GM23338 (cell line): ENCODE measurements around the gene CLDN15. TPM values are rescaled to one million over a fixed set of nuclear protein-coding genes. Genes with fewer than 3 reads are reported as not detected.
A peak's percentile ranks its signal among the peaks of the same experiment; 100 is the strongest.

ENCODE experiments used
- ATAC-seq: fragments of 200-7000 bp; cut with Tn5 transposase; 3 replicates; pipeline ENCODE4 v1.9.1; 2020
- DNase-seq: peaks from one replicate; pipeline ENCODE4 v3.0.0-alpha.2; 2015; ENCODE audit warnings: low spot score
- H2AFZ ChIP-seq: fragments of 200-600 bp; sonication (generic); 2 replicates; pipeline ENCODE4 v1.8.0; 2016; ENCODE audit warnings: antibody characterized with exemption, mild to moderate bottlenecking, moderate library complexity
- H3F3A ChIP-seq: fragments of 200-600 bp; sonication (generic); replicated peaks from 2 replicates; pipeline ENCODE4 v1.8.0; 2017; ENCODE audit warnings: antibody characterized with exemption, mixed run types, low read depth
- H3K27ac ChIP-seq: fragments of 200-600 bp; sonication (generic); 2 replicates; pipeline ENCODE4 v1.6.1; 2016; ENCODE audit warnings: low read depth
- H3K27me3 ChIP-seq: fragments of 200-600 bp; sonication (generic); 2 replicates; pipeline ENCODE4 v1.8.0; 2016; ENCODE audit warnings: mild to moderate bottlenecking, mixed run types, moderate library complexity; ENCODE audit not compliant: insufficient read depth
- H3K36me3 ChIP-seq: fragments of 200-600 bp; sonication (generic); 2 replicates; pipeline ENCODE4 v1.8.0; 2016; ENCODE audit warnings: mild to moderate bottlenecking; ENCODE audit not compliant: insufficient read depth
- H3K4me1 ChIP-seq: fragments of 200-600 bp; sonication (generic); 2 replicates; pipeline ENCODE4 v1.8.0; 2016; ENCODE audit warnings: mild to moderate bottlenecking, moderate library complexity; ENCODE audit not compliant: insufficient read depth
- H3K4me2 ChIP-seq: fragments of 200-600 bp; sonication (generic); 2 replicates; pipeline ENCODE4 v1.7.1; 2017; ENCODE audit warnings: mixed run types
- H3K4me3 ChIP-seq: fragments of 200-600 bp; sonication (generic); 2 replicates; pipeline ENCODE4 v1.6.1; 2016; ENCODE audit warnings: mixed run types
- H3K79me2 ChIP-seq: fragments of 200-600 bp; sonication (generic); replicated peaks from 2 replicates; pipeline ENCODE4 v1.8.0; 2017; ENCODE audit warnings: mild to moderate bottlenecking; ENCODE audit not compliant: insufficient read depth
- H3K9me2 ChIP-seq: fragments of 200-600 bp; sonication (generic); 2 replicates; pipeline ENCODE4 v1.8.0; 2017; ENCODE audit not compliant: insufficient read depth
- H4K20me1 ChIP-seq: fragments of 200-600 bp; sonication (generic); replicated peaks from 2 replicates; pipeline ENCODE4 v1.8.0; 2017; ENCODE audit warnings: mild to moderate bottlenecking; ENCODE audit not compliant: insufficient read depth
- H3K27ac Mint-ChIP-seq: 2 replicates; pipeline ENCODE4 v1.8.0; 2020; ENCODE audit warnings: inconsistent platforms, mild to moderate bottlenecking, moderate library complexity, mixed read lengths
- H3K27me3 Mint-ChIP-seq: 3 replicates; pipeline ENCODE4 v1.8.0; 2022; ENCODE audit warnings: low read depth, mild to moderate bottlenecking, moderate library complexity, mixed read lengths, inconsistent platforms; ENCODE audit not compliant: insufficient read depth, poor library complexity
- H3K36me3 Mint-ChIP-seq: 3 replicates; pipeline ENCODE4 v1.8.0; 2021; ENCODE audit warnings: low read depth, mild to moderate bottlenecking, inconsistent platforms, moderate library complexity, mixed read lengths
- H3K4me1 Mint-ChIP-seq: 3 replicates; pipeline ENCODE4 v1.8.0; 2020; ENCODE audit warnings: mild to moderate bottlenecking, inconsistent platforms, mixed read lengths
- H3K4me3 Mint-ChIP-seq: 3 replicates; pipeline ENCODE4 v1.8.0; 2021; ENCODE audit warnings: moderate library complexity, mild to moderate bottlenecking, inconsistent platforms, mixed read lengths
- H3K9me3 Mint-ChIP-seq: 3 replicates; pipeline ENCODE4 v1.8.0; 2020; ENCODE audit warnings: moderate library complexity, mild to moderate bottlenecking, inconsistent platforms, mixed read lengths
- CREB1 ChIP-seq: fragments of 250-450 bp; sonication (Bioruptor Pico); IDR thresholded peaks from 2 replicates; pipeline ENCODE4 v1.5.0; 2020; ENCODE audit warnings: low read depth, mild to moderate bottlenecking, moderate library complexity
- EZH2 ChIP-seq: fragments of 200-600 bp; sonication (generic); IDR thresholded peaks from one replicate; pipeline ENCODE4 v1.8.0; 2017; ENCODE audit warnings: antibody characterized with exemption, mild to moderate bottlenecking, low read depth; ENCODE audit not compliant: unreplicated experiment
- JUNB ChIP-seq: IDR thresholded peaks from one replicate; pipeline ENCODE4 v1.6.1; 2016; ENCODE audit warnings: antibody characterized with exemption; ENCODE audit not compliant: unreplicated experiment
- NANOG ChIP-seq: IDR thresholded peaks from 2 replicates; pipeline ENCODE4 v1.6.1; 2016; ENCODE audit warnings: antibody characterized with exemption, borderline replicate concordance
- POLR2AphosphoS5 ChIP-seq: IDR thresholded peaks from 2 replicates; pipeline ENCODE4 v1.6.1; 2016; ENCODE audit warnings: antibody characterized with exemption, low read depth
- ZNF331 ChIP-seq: fragments of 250-450 bp; sonication (Bioruptor Pico); IDR thresholded peaks from 2 replicates; pipeline ENCODE4 v1.5.0; 2020; ENCODE audit warnings: low read depth, mild to moderate bottlenecking, moderate library complexity
- polyA plus RNA-seq: library from polyadenylated mRNA; unstranded; fragments of >200 nt; fragmentation: Nextera tagmentation; extraction: Ambion mirVana; gene quantifications from 2 replicates; pipeline ENCODE4 v1.2.1, GENCODE V29; 2016
- total RNA-seq: library from RNA; depleted of rRNA; stranded (reverse); fragments of >200 nt; shearing (Covaris generic); gene quantifications from 2 replicates; pipeline ENCODE4 v1.2.3, GENCODE V29; 2014
- TF ChIP-seq, protein P1 (sequence below): IDR thresholded peaks from one replicate; pipeline ENCODE4 v1.6.1; 2018; ENCODE audit warnings: antibody characterized with exemption; ENCODE audit not compliant: unreplicated experiment
- TF ChIP-seq, protein P2 (sequence below): IDR thresholded peaks from 2 replicates; pipeline ENCODE4 v1.6.1; 2016; ENCODE audit warnings: antibody characterized with exemption
- TF ChIP-seq, protein P3 (sequence below), 2 experiments: fragments of 200-600 bp in 1 of 2; sonication (generic) in 1 of 2; conservative IDR thresholded peaks; 2 replicates each; pipeline versions ENCODE4 v1.5.1 to v1.6.1; 2016 to 2017; ENCODE audit warnings: antibody characterized with exemption in 2 of 2, low read depth in 2 of 2, mild to moderate bottlenecking in 2 of 2, moderate library complexity in 1 of 2

CLDN15 gene
- total and polyA plus RNA-seq, 2 experiments from 2014 or later, result 3.6 to 4.1 TPM

DNA sequence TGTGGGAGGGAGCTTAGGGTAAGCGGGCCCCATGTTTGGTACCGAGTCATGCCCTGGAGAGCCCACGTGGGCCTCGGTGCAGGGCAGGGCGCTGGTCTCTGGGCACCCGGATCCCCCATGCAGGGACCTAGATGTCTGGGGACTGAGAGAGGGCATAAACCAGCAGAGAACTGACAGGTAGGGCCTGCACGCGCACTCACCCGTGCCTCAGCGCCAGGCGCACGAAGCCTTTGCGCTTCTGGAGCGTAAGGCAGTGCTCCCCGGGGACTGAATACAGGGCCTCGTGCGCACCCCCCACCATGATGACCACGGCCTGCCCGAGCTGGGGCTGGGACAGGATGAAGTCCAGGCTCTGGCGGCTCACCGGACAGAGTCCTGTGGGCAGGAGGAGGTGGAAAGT is 39.6 kb downstream of the CLDN15 start (continued):
- TF ChIP-seq, protein P1, sequence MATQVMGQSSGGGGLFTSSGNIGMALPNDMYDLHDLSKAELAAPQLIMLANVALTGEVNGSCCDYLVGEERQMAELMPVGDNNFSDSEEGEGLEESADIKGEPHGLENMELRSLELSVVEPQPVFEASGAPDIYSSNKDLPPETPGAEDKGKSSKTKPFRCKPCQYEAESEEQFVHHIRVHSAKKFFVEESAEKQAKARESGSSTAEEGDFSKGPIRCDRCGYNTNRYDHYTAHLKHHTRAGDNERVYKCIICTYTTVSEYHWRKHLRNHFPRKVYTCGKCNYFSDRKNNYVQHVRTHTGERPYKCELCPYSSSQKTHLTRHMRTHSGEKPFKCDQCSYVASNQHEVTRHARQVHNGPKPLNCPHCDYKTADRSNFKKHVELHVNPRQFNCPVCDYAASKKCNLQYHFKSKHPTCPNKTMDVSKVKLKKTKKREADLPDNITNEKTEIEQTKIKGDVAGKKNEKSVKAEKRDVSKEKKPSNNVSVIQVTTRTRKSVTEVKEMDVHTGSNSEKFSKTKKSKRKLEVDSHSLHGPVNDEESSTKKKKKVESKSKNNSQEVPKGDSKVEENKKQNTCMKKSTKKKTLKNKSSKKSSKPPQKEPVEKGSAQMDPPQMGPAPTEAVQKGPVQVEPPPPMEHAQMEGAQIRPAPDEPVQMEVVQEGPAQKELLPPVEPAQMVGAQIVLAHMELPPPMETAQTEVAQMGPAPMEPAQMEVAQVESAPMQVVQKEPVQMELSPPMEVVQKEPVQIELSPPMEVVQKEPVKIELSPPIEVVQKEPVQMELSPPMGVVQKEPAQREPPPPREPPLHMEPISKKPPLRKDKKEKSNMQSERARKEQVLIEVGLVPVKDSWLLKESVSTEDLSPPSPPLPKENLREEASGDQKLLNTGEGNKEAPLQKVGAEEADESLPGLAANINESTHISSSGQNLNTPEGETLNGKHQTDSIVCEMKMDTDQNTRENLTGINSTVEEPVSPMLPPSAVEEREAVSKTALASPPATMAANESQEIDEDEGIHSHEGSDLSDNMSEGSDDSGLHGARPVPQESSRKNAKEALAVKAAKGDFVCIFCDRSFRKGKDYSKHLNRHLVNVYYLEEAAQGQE, result no peak
- TF ChIP-seq, protein P2, sequence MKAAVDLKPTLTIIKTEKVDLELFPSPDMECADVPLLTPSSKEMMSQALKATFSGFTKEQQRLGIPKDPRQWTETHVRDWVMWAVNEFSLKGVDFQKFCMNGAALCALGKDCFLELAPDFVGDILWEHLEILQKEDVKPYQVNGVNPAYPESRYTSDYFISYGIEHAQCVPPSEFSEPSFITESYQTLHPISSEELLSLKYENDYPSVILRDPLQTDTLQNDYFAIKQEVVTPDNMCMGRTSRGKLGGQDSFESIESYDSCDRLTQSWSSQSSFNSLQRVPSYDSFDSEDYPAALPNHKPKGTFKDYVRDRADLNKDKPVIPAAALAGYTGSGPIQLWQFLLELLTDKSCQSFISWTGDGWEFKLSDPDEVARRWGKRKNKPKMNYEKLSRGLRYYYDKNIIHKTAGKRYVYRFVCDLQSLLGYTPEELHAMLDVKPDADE, result no peak

DNA sequence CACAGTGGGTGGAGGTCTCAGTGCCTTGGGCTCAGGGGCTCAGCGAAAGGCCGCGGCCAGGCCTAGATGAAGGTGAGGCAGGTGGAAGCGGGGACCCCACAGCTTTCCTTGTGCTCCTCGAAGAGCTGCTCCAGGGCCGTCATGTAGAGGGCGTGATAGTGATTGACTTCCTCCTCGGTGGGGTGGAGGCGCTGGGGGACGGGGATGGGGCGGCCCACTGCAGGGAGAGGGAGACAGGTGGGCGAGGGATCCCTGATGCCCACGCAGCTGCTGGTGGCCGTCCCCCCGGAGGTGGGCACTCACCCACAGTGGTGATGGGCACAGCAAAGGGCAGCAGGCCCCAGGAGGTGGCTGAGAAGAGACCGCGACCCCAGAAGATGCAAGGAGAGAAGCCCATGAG is 41.7 kb downstream of the CLDN15 start:
- H3K9me3 Mint-ChIP-seq, result peaks cover 5% of the 10 kb centered on the region; the same call in 2 of the 3 replicates
- no peaks in the 10 kb centered on the region for H3K36me3 Mint-ChIP-seq
- H3K36me3 ChIP-seq, result no peaks in the 10 kb centered on the region
- peaks cover 7% of the 10 kb centered on the region; the same call in 1 of the 2 replicates for H3K27me3 ChIP-seq
- H3K4me1 ChIP-seq, result peaks cover 10% of the 10 kb centered on the region
- peaks cover 12% of the 10 kb centered on the region for H3K27me3 Mint-ChIP-seq
- no peak overlapping the region for H3K4me3 Mint-ChIP-seq
- H3K79me2 ChIP-seq, result no peaks in the 10 kb centered on the region
- ATAC-seq (no peak), DNase-seq (no peak)
- H3K4me1 Mint-ChIP-seq, result peaks cover 13% of the 10 kb centered on the region
- TF ChIP-seq, protein P3, sequence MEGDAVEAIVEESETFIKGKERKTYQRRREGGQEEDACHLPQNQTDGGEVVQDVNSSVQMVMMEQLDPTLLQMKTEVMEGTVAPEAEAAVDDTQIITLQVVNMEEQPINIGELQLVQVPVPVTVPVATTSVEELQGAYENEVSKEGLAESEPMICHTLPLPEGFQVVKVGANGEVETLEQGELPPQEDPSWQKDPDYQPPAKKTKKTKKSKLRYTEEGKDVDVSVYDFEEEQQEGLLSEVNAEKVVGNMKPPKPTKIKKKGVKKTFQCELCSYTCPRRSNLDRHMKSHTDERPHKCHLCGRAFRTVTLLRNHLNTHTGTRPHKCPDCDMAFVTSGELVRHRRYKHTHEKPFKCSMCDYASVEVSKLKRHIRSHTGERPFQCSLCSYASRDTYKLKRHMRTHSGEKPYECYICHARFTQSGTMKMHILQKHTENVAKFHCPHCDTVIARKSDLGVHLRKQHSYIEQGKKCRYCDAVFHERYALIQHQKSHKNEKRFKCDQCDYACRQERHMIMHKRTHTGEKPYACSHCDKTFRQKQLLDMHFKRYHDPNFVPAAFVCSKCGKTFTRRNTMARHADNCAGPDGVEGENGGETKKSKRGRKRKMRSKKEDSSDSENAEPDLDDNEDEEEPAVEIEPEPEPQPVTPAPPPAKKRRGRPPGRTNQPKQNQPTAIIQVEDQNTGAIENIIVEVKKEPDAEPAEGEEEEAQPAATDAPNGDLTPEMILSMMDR (conservative IDR thresholded peaks at IDR 0.05; ENCODE audit: low read depth in 2 of 2), result peak in 1 of 2 experiments; percentile 18; a peak in 1 of 4 replicates
- no peak for TF ChIP-seq POLR2AphosphoS5
- no peak for TF ChIP-seq JUNB
- TF ChIP-seq NANOG, result no peak
- no peak for TF ChIP-seq CREB1
- H3F3A ChIP-seq, result peaks cover 4% of the 10 kb centered on the region; the same call in 1 of the 2 replicates
- no peak overlapping the region for H2AFZ ChIP-seq
- H3K4me3 ChIP-seq, result no peak overlapping the region
- no peaks in the 10 kb centered on the region for H3K9me2 ChIP-seq
- no peak overlapping the region for H3K4me2 ChIP-seq
- H3K27ac ChIP-seq, result no peak overlapping the region
- no peak overlapping the region for H3K27ac Mint-ChIP-seq
- no peaks in the 10 kb centered on the region for H4K20me1 ChIP-seq

DNA sequence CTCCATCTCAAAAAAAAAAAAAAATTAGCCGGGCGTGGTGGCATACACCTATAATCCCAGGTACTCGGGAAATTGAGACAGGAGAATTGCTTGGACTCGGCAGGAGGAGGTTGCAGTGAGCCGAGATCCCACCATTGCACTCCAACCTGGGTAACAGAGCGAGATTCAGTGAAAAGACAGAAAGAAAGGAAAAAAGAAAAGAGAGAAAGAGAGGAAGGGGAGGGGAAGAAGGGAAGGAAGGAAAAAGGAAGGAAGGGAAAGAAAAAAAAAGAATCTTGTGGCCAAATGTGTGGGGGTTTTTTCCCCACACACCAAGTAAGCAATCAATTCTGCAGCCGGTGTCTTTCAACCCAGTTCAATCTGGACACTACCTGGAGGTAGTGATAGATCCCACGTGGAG is 48.5 kb downstream of the CLDN15 start:
- ATAC-seq, result no peak
- TF ChIP-seq ZNF331 (CRISPR knock-in tag), result no peak
- TF ChIP-seq, protein P2, result no peak
- no peak for TF ChIP-seq POLR2AphosphoS5
- TF ChIP-seq EZH2, result no peak
- TF ChIP-seq, protein P1, result no peak

More for the DNA sequence above, 48.5 kb downstream of the CLDN15 start:
- Histone ChIP-seq H3K79me2 (no peaks in the 10 kb centered on the region), H3F3A (0 out of 2 replicates have a peak, but pooled peaks cover 4% of the 10 kb centered on the region), H2AFZ (no peak overlapping the region), H3K27me3 (no peaks in the 10 kb centered on the region), H3K36me3 (no peaks in the 10 kb centered on the region), H3K4me2 (no peak overlapping the region), H3K4me3 (no peak overlapping the region), H3K27ac (no peak overlapping the region), H3K9me2 (no peaks in the 10 kb centered on the region), H3K4me1 (no peaks in the 10 kb centered on the region), H4K20me1 (no peaks in the 10 kb centered on the region)
- no peak overlapping the region for H3K4me3 Mint-ChIP-seq
- no peak overlapping the region for H3K27ac Mint-ChIP-seq
- no peaks in the 10 kb centered on the region for H3K4me1 Mint-ChIP-seq
- no peak for DNase-seq
- H3K27me3 Mint-ChIP-seq, result peaks cover 6% of the 10 kb centered on the region
- peaks cover 5% of the 10 kb centered on the region; the same call in 2 of the 3 replicates for H3K9me3 Mint-ChIP-seq
- no peaks in the 10 kb centered on the region for H3K36me3 Mint-ChIP-seq
